ENCODE data around the gene CHST13. TPM values are rescaled to one million over a fixed set of nuclear protein-coding genes. Genes with fewer than 3 reads are reported as not detected.

The CHST13 gene, protein sequence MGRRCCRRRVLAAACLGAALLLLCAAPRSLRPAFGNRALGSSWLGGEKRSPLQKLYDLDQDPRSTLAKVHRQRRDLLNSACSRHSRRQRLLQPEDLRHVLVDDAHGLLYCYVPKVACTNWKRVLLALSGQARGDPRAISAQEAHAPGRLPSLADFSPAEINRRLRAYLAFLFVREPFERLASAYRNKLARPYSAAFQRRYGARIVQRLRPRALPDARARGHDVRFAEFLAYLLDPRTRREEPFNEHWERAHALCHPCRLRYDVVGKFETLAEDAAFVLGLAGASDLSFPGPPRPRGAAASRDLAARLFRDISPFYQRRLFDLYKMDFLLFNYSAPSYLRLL
- total RNA-seq (2021; ENCODE audit: unreplicated experiment), result 0.91 TPM
- polyA plus RNA-seq (2012), result 0.39 and 0.57 TPM in 2 replicates
- Bru-seq, nascent RNA, result percentile 14 among the genes with signal in this experiment
- percentile 11 among the genes with signal in this experiment for BruChase-seq, experiment 1, labeled RNA remaining after a 6-hour chase
- percentile 16 among the genes with signal in this experiment for BruChase-seq, experiment 2, labeled RNA remaining after a 2-hour chase
- long read RNA-seq, result 0 reads

DNA sequence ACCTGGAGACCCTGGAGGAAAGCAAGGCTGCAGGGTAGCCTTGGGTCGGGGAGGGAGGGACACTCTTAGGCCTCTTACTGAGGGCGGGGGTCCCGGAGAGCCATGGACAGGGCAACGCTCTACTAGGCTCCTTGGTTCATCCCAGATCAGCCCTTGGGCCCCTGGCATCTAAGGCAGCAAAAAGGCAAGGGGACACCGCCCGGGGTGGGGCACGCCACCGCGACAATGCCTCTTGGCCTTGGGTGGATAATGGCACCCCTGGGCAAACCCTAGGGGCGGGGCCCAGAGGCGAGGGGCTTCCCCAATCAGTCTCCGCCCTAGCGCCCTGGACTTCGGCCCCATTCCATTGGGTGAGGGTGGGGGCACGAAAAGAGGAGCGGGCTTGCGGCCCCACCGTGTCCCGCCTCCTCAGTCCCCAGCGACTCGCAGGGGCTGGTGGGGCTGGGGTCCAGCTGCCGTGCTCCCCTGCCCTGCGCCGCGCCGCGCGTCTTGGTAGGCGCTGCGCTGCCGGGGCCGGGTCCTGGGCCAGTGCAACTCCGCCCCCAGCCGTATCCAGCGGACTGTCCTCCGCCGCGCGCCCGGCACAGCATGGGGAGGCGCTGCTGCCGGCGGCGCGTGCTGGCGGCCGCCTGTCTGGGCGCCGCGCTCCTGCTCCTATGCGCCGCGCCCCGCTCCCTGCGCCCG is at the start of gene CHST13:
CHST13 (plus strand) TSS at position 411 of the 684 bp plus-strand sequence; CDS start at position 589, 178 bp downstream.
- Histone ChIP-seq H3K79me2 (ENCODE audit: insufficient read depth, low read length) (no peaks in the 10 kb centered on the region), H3K27me3 (ENCODE audit: insufficient read depth, low read length) (no peaks in the 10 kb centered on the region), H3K27ac (ENCODE audit: low read depth, low read length) (no peak within 1 kb of the TSS), H3K9me2 (ENCODE audit: insufficient read depth) (no peaks in the 10 kb centered on the region), H3K4me1 (ENCODE audit: control insufficient read depth in 1 of 2, insufficient read depth in 2 of 2, low read length in 2 of 2) (peaks cover 4 to 13% of the 10 kb centered on the region in 2 experiments; a peak in 2 of 4 replicates), H3K4me3 (replicated peaks in 1 of 2; ENCODE audit: low read depth in 1 of 2, low read length in 2 of 2) (peak within 1 kb of the TSS; percentile 24 to 55), H3K36me3 (ENCODE audit: control insufficient read depth in 1 of 2, insufficient read depth in 2 of 2, low read length in 2 of 2) (no peaks in the 10 kb centered on the region), H4K20me1 (ENCODE audit: insufficient read depth) (no peaks in the 10 kb centered on the region), H3K9me3 (ENCODE audit: control insufficient read depth in 1 of 2, insufficient read depth in 1 of 2, low read depth in 1 of 2, low read length in 2 of 2) (no peaks in the 10 kb centered on the region), H2AFZ (ENCODE audit: low read depth, low read length, poor library complexity, severe bottlenecking) (no peak within 1 kb of the TSS), H3K4me2 (ENCODE audit: low read length) (peak within 1 kb of the TSS; percentile 74), H3K9ac (ENCODE audit: low read length) (peak within 1 kb of the TSS; percentile 25; the same call in 1 of the 2 replicates)
- intact Hi-C loops (cut with micrococcal nuclease), result loop anchor here (2.0 to 10.0 kb wide), 3 partner anchors 141 to 1021 kb away; no protein-coding TSS in a partner anchor
- TF ChIP-seq EGR1 (IDR thresholded peaks at IDR 0.05; ENCODE audit: low read depth) (no peak), SP1 (IDR thresholded peaks at IDR 0.05; ENCODE audit: low read depth) (no peak), ZNF274 (IDR thresholded peaks at IDR 0.05; ENCODE audit: low read depth, low read length) (no peak), EZH2 (IDR thresholded peaks at IDR 0.05) (no peak), YY1 (IDR thresholded peaks at IDR 0.05; ENCODE audit: extremely low read depth, insufficient replicate concordance, low read depth, low read length) (no peak), RAD21 (IDR thresholded peaks at IDR 0.05; ENCODE audit: low read depth) (no peak), TCF7L2 (IDR thresholded peaks at IDR 0.05; ENCODE audit: borderline replicate concordance, extremely low read depth, insufficient read depth, insufficient read length) (no peak)
- TF ChIP-seq, protein P1, sequence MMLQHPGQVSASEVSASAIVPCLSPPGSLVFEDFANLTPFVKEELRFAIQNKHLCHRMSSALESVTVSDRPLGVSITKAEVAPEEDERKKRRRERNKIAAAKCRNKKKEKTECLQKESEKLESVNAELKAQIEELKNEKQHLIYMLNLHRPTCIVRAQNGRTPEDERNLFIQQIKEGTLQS (IDR thresholded peaks at IDR 0.05), result no peak
- CTCF ChIA-PET, result interaction anchor here (1.2 kb wide), 1 partner anchor 1024 kb away, joined by 4 read pairs; no protein-coding TSS in a partner anchor
- POLR2A ChIA-PET, result interaction anchor here (1.1 kb wide), 1 partner anchor 153 kb away, joined by 3 read pairs; no protein-coding TSS in a partner anchor
- BruUV-seq (replicated peaks), result no TSS peak
- RAD21 ChIA-PET (ENCODE audit: low non-redundant PET in 1 of 2, low total read pairs in 2 of 2, uncharacterized antibody in 2 of 2, unreplicated experiment in 2 of 2), result no interaction called here
- ATAC-seq, result peak; percentile 79
- DNase-seq (ENCODE audit: low read depth, low spot score), result no peak

Data from HCT116 (cell line).